GM18861 (cell line): ENCODE measurements around the gene JARID2.

Experiments used
- ATAC-seq: cut with Tn5 transposase; IDR thresholded peaks from one replicate; pipeline ENCODE4 v1.9.1; 2021; ENCODE audit not compliant: unreplicated experiment

Gene JARID2

DNA sequence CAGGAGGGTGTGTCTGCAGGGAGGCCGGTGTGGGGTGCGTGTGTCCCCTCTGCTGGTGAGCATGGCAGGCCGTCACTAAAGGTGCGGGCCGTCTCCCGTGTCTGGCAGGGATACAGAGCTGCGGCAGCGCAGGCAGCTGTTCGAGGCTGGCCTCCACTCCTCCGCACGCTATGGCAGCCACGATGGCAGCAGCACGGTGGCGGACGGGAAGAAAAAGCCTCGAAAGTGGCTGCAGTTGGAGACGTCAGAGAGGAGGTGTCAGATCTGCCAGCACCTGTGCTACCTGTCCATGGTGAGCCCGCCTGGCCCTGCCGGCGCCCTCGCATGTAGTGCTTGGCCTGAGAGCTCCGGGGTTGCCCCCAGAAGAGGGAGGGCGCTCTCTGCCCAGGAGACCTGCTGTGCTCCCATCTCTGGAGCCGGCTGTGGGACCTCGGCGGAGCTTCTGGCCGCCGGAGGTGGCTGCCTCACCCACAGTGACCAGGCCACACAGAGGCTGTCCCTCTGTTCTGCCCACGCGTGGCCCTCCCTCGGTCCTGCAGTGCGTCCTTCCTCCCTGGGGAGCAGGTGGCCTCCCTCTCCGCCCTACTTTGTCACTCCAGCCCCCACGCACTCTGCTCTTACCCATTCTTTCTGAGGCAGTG, 267.4 kb downstream of the JARID2 start:
- no peak for ATAC-seq

GRCh38 chr6:15513801-15514711, 268.2 kb downstream of the JARID2 start:
- no peak for ATAC-seq

DNA sequence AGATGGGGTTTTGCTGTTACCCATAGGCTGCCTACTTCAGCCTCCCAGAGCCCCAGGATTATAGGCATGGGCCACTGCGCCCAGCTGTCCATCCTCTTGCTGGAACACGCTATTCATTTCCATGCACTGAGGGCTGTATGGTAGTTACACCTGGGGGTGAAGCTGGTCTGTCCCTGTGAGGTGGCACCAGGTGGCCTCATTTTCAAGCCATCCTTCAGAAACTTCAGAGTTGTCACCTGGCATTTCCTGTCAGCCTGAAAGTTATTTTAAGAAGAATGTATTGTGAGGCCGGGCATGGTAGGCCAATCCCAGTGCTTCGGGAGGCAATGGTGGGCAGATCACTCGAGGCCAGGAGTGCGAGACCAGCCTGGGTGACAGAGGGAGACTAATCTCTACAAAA, 269.4 kb downstream of the JARID2 start:
- no peak for ATAC-seq

GRCh38 chr6:15515660-15516375, 269.9 kb downstream of the JARID2 start:
- no peak for ATAC-seq

DNA sequence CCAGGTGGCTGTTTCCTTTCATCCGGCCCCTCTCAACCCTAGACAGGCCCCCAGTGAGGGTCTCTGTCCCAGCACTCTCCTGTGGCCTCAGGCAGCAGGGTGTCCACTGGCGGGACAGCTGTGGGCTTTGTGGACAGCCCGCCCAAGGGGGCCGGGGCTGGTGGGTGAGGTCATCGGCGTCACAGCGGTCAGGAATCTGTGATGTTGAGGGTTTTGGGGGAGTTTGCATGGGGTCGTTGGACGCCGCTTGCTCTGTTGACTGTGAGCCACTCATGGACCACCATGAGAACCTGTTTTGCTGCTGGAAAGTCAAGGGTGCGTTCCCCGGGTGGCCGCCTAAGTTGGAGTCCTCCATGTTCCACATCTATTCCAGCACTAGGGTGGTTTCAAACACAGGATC, 270.5 kb downstream of the JARID2 start:
- ATAC-seq = no peak

DNA sequence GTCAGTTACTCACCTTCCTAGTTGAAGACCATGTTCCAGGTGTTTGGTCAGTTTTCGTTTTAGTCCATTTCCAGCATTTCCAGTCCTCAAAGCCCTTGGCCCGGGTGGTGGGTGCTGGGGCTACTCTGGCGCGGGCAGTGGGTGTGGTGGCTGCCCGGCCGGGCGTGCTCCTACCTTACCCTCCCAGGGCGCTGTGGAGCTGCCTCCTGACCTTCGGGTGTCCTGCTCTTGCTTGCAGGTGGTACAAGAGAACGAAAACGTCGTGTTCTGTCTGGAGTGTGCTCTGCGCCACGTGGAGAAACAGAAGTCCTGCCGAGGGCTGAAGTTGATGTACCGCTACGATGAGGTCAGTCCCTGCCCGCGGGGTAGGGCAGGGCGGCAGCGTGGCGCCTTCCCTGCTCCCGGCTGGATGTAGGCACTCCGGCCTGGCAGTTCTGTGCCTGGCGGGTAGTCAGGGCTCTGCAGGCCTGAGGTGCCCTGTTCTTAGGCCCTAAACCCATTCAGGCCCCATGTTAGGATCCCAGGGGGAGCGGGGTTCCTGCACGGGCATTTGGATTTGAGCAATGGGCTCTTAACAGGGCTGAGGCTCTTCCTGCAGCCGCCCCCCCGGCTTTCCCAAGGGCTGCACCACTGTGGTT, 271.2 kb downstream of the JARID2 start:
- ATAC-seq = no peak

DNA sequence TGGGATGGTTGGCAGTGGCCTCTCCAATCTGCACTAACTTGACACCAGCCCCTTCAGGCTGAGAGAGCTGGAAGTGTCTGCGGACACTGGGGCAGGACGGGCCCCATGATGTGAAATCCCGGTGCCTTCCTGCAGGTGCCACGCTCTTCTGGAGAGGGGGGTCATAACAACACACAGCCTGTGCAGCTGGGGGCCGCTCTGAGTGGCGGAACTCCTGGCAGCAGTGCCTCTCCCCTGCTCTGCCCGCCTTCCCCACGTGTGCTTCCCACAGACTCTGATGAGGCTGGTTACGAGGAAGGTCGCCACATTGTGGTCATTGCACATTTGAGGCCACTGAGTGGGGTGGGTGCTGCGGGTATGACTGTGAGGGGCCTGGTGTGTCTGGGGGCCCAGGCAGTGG, 271.7 kb downstream of the JARID2 start:
- ATAC-seq = no peak

GRCh38 chr6:15518057-15518456, 272.2 kb downstream of the JARID2 start:
- ATAC-seq = no peak

DNA sequence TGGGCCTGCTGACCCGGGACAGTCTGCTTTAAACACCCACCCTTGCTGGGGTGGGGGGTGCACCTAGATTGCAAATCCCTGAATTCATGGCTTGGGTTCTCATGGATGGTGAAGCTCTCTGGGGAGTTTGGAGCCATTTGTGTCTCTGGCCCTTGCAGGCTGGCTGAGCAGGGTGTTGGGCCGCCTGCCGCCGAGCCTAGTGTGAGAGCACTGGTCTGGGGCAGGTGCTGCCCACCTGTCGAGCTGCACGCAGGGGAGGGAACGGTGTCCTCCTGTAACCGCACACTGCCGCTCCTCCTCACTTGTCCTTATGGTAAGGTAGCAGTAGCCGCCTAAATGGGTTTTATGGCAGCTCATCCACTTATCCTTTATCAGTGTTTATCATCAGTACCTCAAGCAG, 273.0 kb downstream of the JARID2 start:
- no peak for ATAC-seq

GRCh38 chr6:15519681-15520080, 273.8 kb downstream of the JARID2 start:
- no peak for ATAC-seq

DNA sequence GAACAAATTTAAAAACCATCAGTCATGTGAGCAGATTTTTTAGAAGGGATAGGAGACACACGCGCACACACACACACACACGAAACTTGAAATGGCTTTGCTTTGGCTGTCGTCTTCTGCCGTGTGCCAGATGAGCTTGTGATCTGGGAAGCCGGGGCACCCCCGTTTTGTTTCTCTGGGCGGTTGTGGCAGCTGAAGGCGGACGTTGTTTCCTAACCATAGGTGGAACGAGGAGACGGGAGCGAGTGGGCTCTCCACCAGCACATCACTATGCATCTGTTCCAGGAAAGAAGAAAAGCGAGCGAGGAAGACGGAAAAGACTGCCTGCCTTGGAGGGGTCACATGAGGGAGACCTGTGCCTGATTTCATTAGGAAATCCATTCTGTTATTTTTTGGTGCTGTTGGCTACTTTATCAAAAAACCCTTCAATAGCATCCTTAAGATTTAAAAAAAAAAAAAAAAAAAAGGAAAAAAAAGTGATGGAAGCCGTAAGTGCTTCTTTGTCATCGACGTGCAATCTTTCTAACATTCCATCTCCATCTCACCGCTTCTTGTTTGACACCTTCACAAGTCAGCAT, 274.8 kb downstream of the JARID2 start:
- no peak for ATAC-seq

GRCh38 chr6:15521582-15521981, 275.7 kb downstream of the JARID2 start:
- no peak for ATAC-seq

GRCh38 chr6:15522026-15522425, 276.2 kb downstream of the JARID2 start:
- ATAC-seq = no peak

DNA sequence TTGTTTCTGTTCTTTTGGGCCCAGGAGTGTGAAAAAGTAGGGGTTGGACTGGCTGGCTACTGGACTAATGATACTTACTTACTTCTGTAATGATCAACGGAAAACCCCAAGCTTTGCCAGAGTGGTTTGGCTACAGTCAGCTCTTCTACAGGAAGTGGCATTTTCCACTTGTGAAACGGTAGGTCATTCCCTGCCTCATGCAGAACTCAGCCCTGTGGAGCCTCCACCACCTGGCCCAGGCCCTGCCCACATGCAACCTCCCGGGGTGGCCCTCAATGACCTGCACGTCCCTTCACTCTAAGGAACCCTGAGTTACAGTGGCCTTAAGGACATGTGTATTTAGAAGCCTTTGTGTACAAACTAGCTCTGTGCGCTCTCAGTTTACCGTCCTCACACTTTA, 276.6 kb downstream of the JARID2 start:
- no peak for ATAC-seq

GRCh38 chr6:15522856-15523529, 277.1 kb downstream of the JARID2 start:
- no peak for ATAC-seq

DNA sequence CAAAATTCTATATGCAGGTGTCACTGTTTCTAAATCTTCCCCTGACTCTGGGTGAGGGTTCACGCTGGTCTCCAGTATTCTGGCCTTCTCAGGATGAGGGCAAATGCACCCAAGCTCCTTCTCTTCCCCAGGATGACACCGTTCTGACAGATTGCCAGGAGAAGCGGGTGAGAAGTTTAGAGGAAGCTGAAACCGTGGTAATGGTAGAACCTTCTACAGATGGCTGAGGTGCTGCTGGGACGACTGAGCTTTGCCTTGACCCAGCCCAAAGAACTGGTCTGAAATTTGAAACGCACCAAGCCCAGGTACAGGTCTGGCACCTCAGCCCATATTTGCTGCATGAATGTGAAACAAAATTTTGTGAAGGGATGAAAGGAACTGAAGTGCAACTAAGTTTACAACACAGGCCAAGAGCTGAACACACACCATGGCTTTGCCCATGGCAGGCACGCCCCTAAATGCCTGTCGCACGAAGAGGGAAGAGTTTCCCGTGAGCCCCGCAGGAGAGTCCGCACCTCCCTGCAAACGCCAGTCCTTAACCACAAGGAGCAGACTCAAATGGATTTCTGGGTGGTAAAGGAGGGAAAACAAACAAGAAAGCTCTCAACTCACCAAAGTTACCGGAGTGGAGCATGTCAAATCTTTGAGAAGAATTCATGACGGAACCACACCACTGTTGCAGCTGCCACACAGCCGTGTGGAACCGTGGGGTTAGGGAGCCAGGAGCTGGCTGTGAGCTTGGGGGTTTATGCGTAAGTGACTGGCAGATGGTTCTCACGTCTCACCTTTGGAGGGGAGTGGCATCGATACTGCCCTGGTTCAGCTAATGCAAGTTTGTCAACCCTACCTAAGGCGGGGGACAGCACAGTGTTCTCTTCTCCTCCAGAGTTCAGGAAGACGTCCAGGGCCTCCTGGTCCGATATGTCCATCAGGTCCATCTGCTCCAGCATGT, 278.1 kb downstream of the JARID2 start:
- no peak for ATAC-seq

- no peak for ATAC-seq
These were observed 279.1 kb downstream of the JARID2 start for GRCh38 chr6:15524861-15525401.

GRCh38 chr6:15526212-15526701, 280.4 kb downstream of the JARID2 start:
- ATAC-seq = no peak
